K562 (cell line): Measurements from ENCODE around the gene ZNF273. TPM values are rescaled to one million over a fixed set of nuclear protein-coding genes. Genes with fewer than 3 reads are reported as not detected.

Experiments
- ARHGAP35 ChIP-seq: fragments of 450-650 bp; IDR thresholded peaks from 2 replicates; pipeline ENCODE4 v1.6.1; 2018; ENCODE audit not compliant: partially characterized antibody
- CHD2 ChIP-seq: IDR thresholded peaks from 2 replicates; pipeline ENCODE4 v1.6.1; 2011; ENCODE audit warnings: low read depth, low read length
- HDAC2 ChIP-seq: fragments of 450-650 bp; IDR thresholded peaks from 2 replicates; pipeline ENCODE4 v1.6.1; 2016; ENCODE audit warnings: mild to moderate bottlenecking
- HDAC3 ChIP-seq: fragments of 450-650 bp; IDR thresholded peaks from 2 replicates; pipeline ENCODE4 v1.6.1; 2018; ENCODE audit warnings: borderline replicate concordance, mild to moderate bottlenecking, moderate library complexity; ENCODE audit not compliant: partially characterized antibody
- L3MBTL2 ChIP-seq: fragments of 450-650 bp; IDR thresholded peaks from 2 replicates; pipeline ENCODE4 v1.6.1; 2016; ENCODE audit warnings: mild to moderate bottlenecking, moderate library complexity
- MAFF ChIP-seq: IDR thresholded peaks from 2 replicates; pipeline ENCODE4 v1.6.1; 2012; ENCODE audit warnings: low read length, improper control_type of control experiment
- NFE2 ChIP-seq: IDR thresholded peaks from 2 replicates; pipeline ENCODE4 v1.6.1; 2014; ENCODE audit warnings: antibody characterized with exemption, low read depth
- NFIX ChIP-seq: fragments of 250-450 bp; sonication (Bioruptor Pico); IDR thresholded peaks from 2 replicates; pipeline ENCODE4 v1.4.0; 2020; ENCODE audit warnings: low read depth, mild to moderate bottlenecking, moderate library complexity
- PHF20 ChIP-seq: fragments of 450-650 bp; IDR thresholded peaks from 2 replicates; pipeline ENCODE4 v1.6.1; 2018; ENCODE audit not compliant: partially characterized antibody
- POLR2AphosphoS5 ChIP-seq: IDR thresholded peaks from 2 replicates; pipeline ENCODE4 v1.6.1; 2011; ENCODE audit warnings: mild to moderate bottlenecking, low read depth, low read length, moderate library complexity; ENCODE audit not compliant: control insufficient read depth, insufficient read depth
- PRDM10 ChIP-seq: fragments of 450-650 bp; IDR thresholded peaks from 2 replicates; pipeline ENCODE4 v1.6.1; 2018; ENCODE audit not compliant: partially characterized antibody
- RAD51 ChIP-seq: fragments of 450-650 bp; IDR thresholded peaks from 2 replicates; pipeline ENCODE4 v1.7.1; 2016; ENCODE audit warnings: low read depth, mild to moderate bottlenecking, borderline replicate concordance
- SAP30 ChIP-seq: fragments of 200-600 bp; sonication (generic); IDR thresholded peaks from 2 replicates; pipeline ENCODE4 v1.6.1; 2012; ENCODE audit warnings: borderline replicate concordance, low read depth, mild to moderate bottlenecking, moderate library complexity, low read length, control low read depth, inconsistent platforms; ENCODE audit not compliant: insufficient read depth, poor library complexity, severe bottlenecking
- TFAM ChIP-seq: fragments of 250-450 bp; sonication (Bioruptor Pico); conservative IDR thresholded peaks from 2 replicates; pipeline ENCODE4 v1.5.0; 2021; ENCODE audit warnings: mild to moderate bottlenecking, moderate library complexity
- ZNF639 ChIP-seq, 2 experiments: fragments of 200-800 bp in 1 of 2; sonication (Bioruptor generic) in 1 of 2; sonication (generic) in 1 of 2; formaldehyde crosslinking in 1 of 2; IDR thresholded peaks in 1 of 2; conservative IDR thresholded peaks in 1 of 2; 2 replicates each; pipeline versions ENCODE4 v1.5.0 to v1.6.1; 2016 to 2020; ENCODE audit warnings: missing compliant biosample characterization in 1 of 2, missing genetic modification characterization in 1 of 2, missing genetic modification reagents in 1 of 2
- polyA plus RNA-seq, 8 experiments: library from polyadenylated mRNA; depleted of rRNA in 4 of 8; stranded (reverse) in 5 of 8; unstranded in 3 of 8; fragments of >200 nt; fragmentation: Nextera tagmentation in 2 of 8; fragmentation: Illumina TruSeq in 1 of 8; extraction: Ambion mirVana in 2 of 8; extraction: Trizol in 1 of 8; gene quantifications; 2 replicates each; pipeline versions ENCODE4 v1.2.1 to v1.2.3, GENCODE V29; 2011 to 2014; ENCODE audit warnings: inconsistent platforms in 1 of 8, missing spikeins in 1 of 8
- total RNA-seq, 7 experiments: library from RNA; depleted of rRNA in 6 of 7; stranded (reverse); fragments of >200 nt in 6 of 7; fragmentation: Illumina TruSeq in 2 of 7; extraction: Trizol in 2 of 7; gene quantifications; 2 replicates each; pipeline versions ENCODE4 v1.2.1 to v1.2.3, GENCODE V29; 2011 to 2021; ENCODE audit warnings: low replicate concordance in 1 of 7
- TF ChIP-seq, protein P1 (sequence below): fragments of 450-650 bp; formaldehyde crosslinking; IDR thresholded peaks from 2 replicates; pipeline ENCODE4 v1.4.0; 2022; ENCODE audit warnings: mild to moderate bottlenecking, moderate library complexity
- TF ChIP-seq, protein P2 (sequence below): fragments of 250-450 bp; sonication (Bioruptor Pico); IDR thresholded peaks from 2 replicates; pipeline ENCODE4 v1.4.0; 2020
- TF ChIP-seq, protein P3 (sequence below): fragments of 450-650 bp; IDR thresholded peaks from 2 replicates; pipeline ENCODE4 v1.6.1; 2016; ENCODE audit warnings: missing biosample characterization, missing genetic modification characterization
- TF ChIP-seq, protein P4 (sequence below): sonication (generic); formaldehyde crosslinking; IDR thresholded peaks from 2 replicates; pipeline ENCODE4 v1.8.1; 2023; ENCODE audit warnings: mild to moderate bottlenecking, missing genetic modification reagents

ZNF273 gene
- total and polyA plus RNA-seq, 9 of the 15 experiments (the other 6 are each of a cell fraction or from before 2014, with no cell fraction given), result 13.3 to 37.0 (median 20.7) TPM

DNA sequence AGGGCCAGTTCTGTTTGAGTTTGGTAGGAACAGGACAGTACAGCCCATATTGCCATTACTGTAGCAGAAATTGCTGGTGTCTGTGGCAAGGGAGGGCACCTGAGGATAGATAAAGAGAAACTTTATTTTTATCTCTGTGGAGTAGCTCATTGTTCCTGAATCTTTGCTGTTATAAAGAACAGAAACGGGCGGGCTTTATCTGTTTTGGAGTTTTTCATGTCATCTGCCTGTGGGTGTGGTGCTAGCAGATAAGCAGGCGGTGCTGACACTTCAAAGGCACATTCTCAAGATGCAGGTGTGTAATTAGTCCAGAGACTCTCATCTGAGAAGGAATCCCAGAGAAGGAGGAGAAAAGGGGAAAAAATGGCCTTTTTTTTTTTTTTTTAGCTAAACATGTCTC, 11.5 kb downstream of the ZNF273 start (continued):
- no peak for TF ChIP-seq NFIX (CRISPR knock-in tag)
- TF ChIP-seq, protein P1, sequence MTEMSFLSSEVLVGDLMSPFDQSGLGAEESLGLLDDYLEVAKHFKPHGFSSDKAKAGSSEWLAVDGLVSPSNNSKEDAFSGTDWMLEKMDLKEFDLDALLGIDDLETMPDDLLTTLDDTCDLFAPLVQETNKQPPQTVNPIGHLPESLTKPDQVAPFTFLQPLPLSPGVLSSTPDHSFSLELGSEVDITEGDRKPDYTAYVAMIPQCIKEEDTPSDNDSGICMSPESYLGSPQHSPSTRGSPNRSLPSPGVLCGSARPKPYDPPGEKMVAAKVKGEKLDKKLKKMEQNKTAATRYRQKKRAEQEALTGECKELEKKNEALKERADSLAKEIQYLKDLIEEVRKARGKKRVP, result no peak
- TF ChIP-seq ZNF639 (CRISPR knock-in tag; conservative IDR thresholded peaks at IDR 0.05 in 1 of 2, IDR thresholded peaks at IDR 0.05 in 1 of 2), result 0 out of 4 replicates have a peak, but pooled peaks of 1 of the 2 experiments have one; percentile 29
- peak; percentile 74 for TF ChIP-seq HDAC3
- TF ChIP-seq, protein P2, sequence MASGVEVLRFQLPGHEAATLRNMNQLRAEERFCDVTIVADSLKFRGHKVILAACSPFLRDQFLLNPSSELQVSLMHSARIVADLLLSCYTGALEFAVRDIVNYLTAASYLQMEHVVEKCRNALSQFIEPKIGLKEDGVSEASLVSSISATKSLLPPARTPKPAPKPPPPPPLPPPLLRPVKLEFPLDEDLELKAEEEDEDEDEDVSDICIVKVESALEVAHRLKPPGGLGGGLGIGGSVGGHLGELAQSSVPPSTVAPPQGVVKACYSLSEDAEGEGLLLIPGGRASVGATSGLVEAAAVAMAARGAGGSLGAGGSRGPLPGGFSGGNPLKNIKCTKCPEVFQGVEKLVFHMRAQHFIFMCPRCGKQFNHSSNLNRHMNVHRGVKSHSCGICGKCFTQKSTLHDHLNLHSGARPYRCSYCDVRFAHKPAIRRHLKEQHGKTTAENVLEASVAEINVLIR (CRISPR knock-in tag), result no peak
- peak; percentile 74; the same call in 1 of the 2 replicates for TF ChIP-seq L3MBTL2
- no peak for TF ChIP-seq SAP30
- TF ChIP-seq, protein P3, sequence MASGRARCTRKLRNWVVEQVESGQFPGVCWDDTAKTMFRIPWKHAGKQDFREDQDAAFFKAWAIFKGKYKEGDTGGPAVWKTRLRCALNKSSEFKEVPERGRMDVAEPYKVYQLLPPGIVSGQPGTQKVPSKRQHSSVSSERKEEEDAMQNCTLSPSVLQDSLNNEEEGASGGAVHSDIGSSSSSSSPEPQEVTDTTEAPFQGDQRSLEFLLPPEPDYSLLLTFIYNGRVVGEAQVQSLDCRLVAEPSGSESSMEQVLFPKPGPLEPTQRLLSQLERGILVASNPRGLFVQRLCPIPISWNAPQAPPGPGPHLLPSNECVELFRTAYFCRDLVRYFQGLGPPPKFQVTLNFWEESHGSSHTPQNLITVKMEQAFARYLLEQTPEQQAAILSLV (tag), result no peak
- TF ChIP-seq HDAC2, result peak; percentile 68; the same call in 1 of the 2 replicates
- TF ChIP-seq, protein P4, sequence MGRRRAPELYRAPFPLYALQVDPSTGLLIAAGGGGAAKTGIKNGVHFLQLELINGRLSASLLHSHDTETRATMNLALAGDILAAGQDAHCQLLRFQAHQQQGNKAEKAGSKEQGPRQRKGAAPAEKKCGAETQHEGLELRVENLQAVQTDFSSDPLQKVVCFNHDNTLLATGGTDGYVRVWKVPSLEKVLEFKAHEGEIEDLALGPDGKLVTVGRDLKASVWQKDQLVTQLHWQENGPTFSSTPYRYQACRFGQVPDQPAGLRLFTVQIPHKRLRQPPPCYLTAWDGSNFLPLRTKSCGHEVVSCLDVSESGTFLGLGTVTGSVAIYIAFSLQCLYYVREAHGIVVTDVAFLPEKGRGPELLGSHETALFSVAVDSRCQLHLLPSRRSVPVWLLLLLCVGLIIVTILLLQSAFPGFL (CRISPR knock-in tag), result no peak
- TF ChIP-seq PHF20, result no peak
- TF ChIP-seq NFE2, result peak; percentile 52
- peak; percentile 82 for TF ChIP-seq POLR2AphosphoS5
- TF ChIP-seq RAD51, result no peak
- no peak for TF ChIP-seq ARHGAP35
- no peak for TF ChIP-seq PRDM10
- TF ChIP-seq CHD2, result no peak
- TF ChIP-seq TFAM (CRISPR knock-in tag), result no peak
- peak; percentile 24; the same call in 1 of the 2 replicates for TF ChIP-seq MAFF
